Coronary artery (tissue), 2 donors: ENCODE results near the gene OPCML.

Source experiments
- DNase-seq: peaks from one replicate; pipeline ENCODE4 v3.0.0-alpha.2; 2017; ENCODE audit warnings: low spot score
- H3K27ac ChIP-seq, 2 donors: fragments of 200-600 bp; sonication (generic); one replicate each; pipeline ENCODE4 v1.5.1; 2016 to 2019
- H3K4me3 ChIP-seq: fragments of 200-600 bp; sonication (generic); 2 replicates; pipeline ENCODE4 v1.5.1; 2016; ENCODE audit warnings: mild to moderate bottlenecking, moderate library complexity
- TF ChIP-seq, protein P1 (sequence below): fragments of 200-600 bp; sonication (generic); IDR thresholded peaks from one replicate; pipeline ENCODE4 v1.5.1; 2019; ENCODE audit warnings: antibody characterized with exemption

OPCML gene

DNA sequence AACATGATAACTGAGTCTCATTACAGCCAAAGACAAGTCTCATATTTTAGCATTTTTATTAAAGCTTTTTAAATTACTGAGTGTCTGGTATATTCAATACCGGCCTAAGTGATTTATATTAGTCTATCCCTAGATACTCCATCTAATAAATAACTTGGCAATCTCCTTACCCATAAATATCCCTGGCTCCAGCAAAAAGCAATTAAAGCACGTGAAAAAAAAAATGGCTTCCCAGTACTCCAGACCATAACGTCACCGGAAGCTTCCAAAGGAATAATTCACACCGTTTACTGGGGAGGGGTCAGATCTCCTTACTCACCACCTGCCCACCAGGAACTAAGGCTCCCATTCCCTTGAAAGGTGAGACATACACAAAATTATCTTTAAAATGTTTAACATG lies 988.3 kb downstream of the OPCML start:
- Histone ChIP-seq H3K4me3 (no peak overlapping the region), H3K27ac (no peak overlapping the region)
- no peak for DNase-seq
- TF ChIP-seq, protein P1, sequence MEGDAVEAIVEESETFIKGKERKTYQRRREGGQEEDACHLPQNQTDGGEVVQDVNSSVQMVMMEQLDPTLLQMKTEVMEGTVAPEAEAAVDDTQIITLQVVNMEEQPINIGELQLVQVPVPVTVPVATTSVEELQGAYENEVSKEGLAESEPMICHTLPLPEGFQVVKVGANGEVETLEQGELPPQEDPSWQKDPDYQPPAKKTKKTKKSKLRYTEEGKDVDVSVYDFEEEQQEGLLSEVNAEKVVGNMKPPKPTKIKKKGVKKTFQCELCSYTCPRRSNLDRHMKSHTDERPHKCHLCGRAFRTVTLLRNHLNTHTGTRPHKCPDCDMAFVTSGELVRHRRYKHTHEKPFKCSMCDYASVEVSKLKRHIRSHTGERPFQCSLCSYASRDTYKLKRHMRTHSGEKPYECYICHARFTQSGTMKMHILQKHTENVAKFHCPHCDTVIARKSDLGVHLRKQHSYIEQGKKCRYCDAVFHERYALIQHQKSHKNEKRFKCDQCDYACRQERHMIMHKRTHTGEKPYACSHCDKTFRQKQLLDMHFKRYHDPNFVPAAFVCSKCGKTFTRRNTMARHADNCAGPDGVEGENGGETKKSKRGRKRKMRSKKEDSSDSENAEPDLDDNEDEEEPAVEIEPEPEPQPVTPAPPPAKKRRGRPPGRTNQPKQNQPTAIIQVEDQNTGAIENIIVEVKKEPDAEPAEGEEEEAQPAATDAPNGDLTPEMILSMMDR, result no peak

GRCh38 chr11:132541794-132542193 lies 990.5 kb downstream of the OPCML start:
- no peak for DNase-seq
- no peak overlapping the region for H3K27ac ChIP-seq
- TF ChIP-seq, protein P1, result no peak

DNA sequence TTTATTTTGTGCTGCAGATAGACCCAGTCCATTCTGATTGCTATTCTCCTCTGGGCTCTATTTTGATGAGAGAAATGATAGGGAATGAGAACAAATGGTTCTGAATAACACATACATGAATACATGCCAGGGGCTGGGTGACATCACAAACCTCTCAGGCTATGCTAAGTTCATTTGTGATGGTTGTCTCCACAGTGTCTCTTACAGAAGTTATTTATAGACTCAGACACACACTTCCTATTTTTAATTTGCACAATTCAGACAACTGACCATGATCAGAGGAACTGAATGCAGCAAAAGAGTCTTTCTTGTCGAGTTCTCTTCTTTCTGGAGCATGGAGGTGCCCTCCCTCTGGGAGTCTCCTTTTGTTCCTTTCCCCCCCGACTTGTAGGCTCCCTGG lies 991.7 kb downstream of the OPCML start:
- TF ChIP-seq, protein P1, result no peak
- no peak for DNase-seq
- no peak overlapping the region for H3K4me3 ChIP-seq
- H3K27ac ChIP-seq, result no peak overlapping the region

More at GRCh38 chr11:132541794-132542193, 990.5 kb downstream of the OPCML start:
- H3K4me3 ChIP-seq, result no peak overlapping the region

GRCh38 chr11:132539590-132540368 lies 992.5 kb downstream of the OPCML start:
- no peak overlapping the region for H3K27ac ChIP-seq
- no peak overlapping the region for H3K4me3 ChIP-seq
- no peak for DNase-seq
- TF ChIP-seq, protein P1, result no peak

- DNase-seq, result no peak
These were observed 993.7 kb downstream of the OPCML start for GRCh38 chr11:132538642-132539041.

GRCh38 chr11:132535830-132536229 lies 996.5 kb downstream of the OPCML start:
- Histone ChIP-seq H3K27ac (no peak overlapping the region), H3K4me3 (no peak overlapping the region)
- TF ChIP-seq, protein P1, result no peak
- DNase-seq, result no peak

More at GRCh38 chr11:132538642-132539041, 993.7 kb downstream of the OPCML start:
- TF ChIP-seq, protein P1, result no peak
- Histone ChIP-seq H3K4me3 (no peak overlapping the region), H3K27ac (no peak overlapping the region)

DNA sequence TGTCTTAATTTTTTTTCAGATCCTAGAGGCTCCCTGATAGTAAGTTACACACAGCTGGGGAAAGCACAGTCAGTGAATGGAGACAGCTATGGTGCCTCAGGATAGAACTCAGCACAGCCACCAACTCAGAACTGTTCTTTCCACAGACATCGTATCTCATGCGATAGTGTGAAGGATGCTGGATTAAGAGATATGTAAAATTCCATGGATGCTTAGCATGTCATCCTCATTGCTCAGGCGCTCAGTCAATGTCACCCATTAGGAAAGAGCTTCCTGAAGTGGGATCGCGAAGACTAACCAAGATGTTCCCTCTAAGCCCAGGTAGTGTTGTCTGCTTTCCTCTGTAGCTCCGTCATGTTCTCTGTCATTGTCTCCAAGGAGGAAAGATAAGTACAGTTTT lies 1000.4 kb downstream of the OPCML start:
- no peak for DNase-seq
- TF ChIP-seq, protein P1, result no peak
- Histone ChIP-seq H3K4me3 (no peak overlapping the region), H3K27ac (no peak overlapping the region)
